OCI-LY7 (cell line): ENCODE data around the gene PTEN.

Source experiments
- CTCF ChIP-seq: fragments of 200-600 bp; sonication (generic); conservative IDR thresholded peaks from 2 replicates; pipeline ENCODE4 v1.5.1; 2014; ENCODE audit warnings: mild to moderate bottlenecking, antibody characterized with exemption, low read length, moderate library complexity, mixed read lengths
- EZH2phosphoT487 ChIP-seq: fragments of 200-600 bp; sonication (generic); IDR thresholded peaks from 2 replicates; pipeline ENCODE4 v1.6.1; 2018; ENCODE audit warnings: low read depth, borderline replicate concordance, mild to moderate bottlenecking, mixed run types, antibody characterized with exemption, low read length, moderate library complexity, mixed read lengths

DNA sequence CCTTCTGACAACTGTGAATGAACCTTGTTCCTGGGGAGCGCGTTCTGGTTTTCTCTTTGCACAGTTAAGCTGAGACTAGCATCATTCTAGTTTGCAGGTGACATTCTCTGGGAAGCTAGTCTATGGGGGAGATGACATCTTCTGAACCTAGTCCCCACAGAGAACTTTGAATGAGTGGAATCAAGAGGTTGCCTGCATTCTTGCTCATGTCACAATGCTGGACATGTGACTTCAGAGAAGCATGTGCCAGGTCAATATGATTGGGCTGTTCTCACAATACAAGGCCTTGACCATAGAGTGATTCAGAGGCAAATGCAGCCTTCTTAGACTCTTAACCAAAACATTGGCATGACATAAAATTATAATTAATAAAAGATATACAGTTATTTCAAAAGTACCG lies 22.2 kb upstream of the PTEN start:
- no peak for TF ChIP-seq CTCF
- TF ChIP-seq EZH2phosphoT487, result no peak
